Panc1 (cell line): ENCODE data around the gene ALG14. TPM values are rescaled to one million over a fixed set of nuclear protein-coding genes. Genes with fewer than 3 reads are reported as not detected.

Experiments used
- ATAC-seq: fragments of 200-7000 bp; cut with Tn5 transposase; 2 replicates; pipeline ENCODE4 v1.9.1; 2020; ENCODE audit warnings: mild to moderate bottlenecking, moderate library complexity
- BruUV-seq: library from RNA; stranded (reverse); fragments of 400-500 nt; replicated peaks from 2 replicates; lab custom pipeline; 2021; lab: Mats Ljungman, UMichigan
- CTCF ChIA-PET: fragments of 300-600 bp; sonication (Branson Sonifier 250); formaldehyde crosslinking; loops from one replicate; lab custom pipeline; 2022; ENCODE audit warnings: antibody characterized with exemption; lab: Charles Lee
- POLR2A ChIA-PET: fragments of 300-600 bp; sonication (Branson Sonifier 250); formaldehyde crosslinking; loops from one replicate; lab custom pipeline; 2022; ENCODE audit warnings: antibody characterized with exemption; lab: Charles Lee
- DNase-seq: peaks from one replicate; pipeline ENCODE4 v3.0.0-alpha.2; 2010; ENCODE audit warnings: low read depth, low spot score
- H3K27ac ChIP-seq: 2 replicates; pipeline ENCODE4 v1.5.1; 2011; ENCODE audit warnings: mild to moderate bottlenecking, low read length, inconsistent platforms
- H3K27me3 ChIP-seq: fragments of 200-500 bp; sonication (Bioruptor generic); 2 replicates; pipeline ENCODE4 v1.6.0; 2014; ENCODE audit warnings: low read length, inconsistent platforms; ENCODE audit not compliant: control insufficient read depth, insufficient read depth
- H3K36me3 ChIP-seq: fragments of 200-500 bp; sonication (Bioruptor generic); 2 replicates; pipeline ENCODE4 v1.5.1; 2014; ENCODE audit warnings: inconsistent platforms, mild to moderate bottlenecking, low read length, moderate library complexity; ENCODE audit not compliant: control insufficient read depth, insufficient read depth
- H3K4me1 ChIP-seq: 2 replicates; pipeline ENCODE4 v1.5.1; 2011; ENCODE audit warnings: inconsistent platforms, mild to moderate bottlenecking, low read length, moderate library complexity; ENCODE audit not compliant: control insufficient read depth, insufficient read depth
- H3K4me3 ChIP-seq, 2 experiments: 2 replicates each; pipeline ENCODE4 v1.5.1; 2011 to 2012; ENCODE audit warnings: low read depth in 2 of 2, low read length in 2 of 2, mild to moderate bottlenecking in 2 of 2, inconsistent platforms in 1 of 2, moderate library complexity in 1 of 2
- H3K9me3 ChIP-seq: fragments of 200-500 bp; sonication (Bioruptor generic); 2 replicates; pipeline ENCODE4 v1.5.1; 2014; ENCODE audit warnings: low read depth, mild to moderate bottlenecking, inconsistent platforms, low read length, moderate library complexity; ENCODE audit not compliant: control insufficient read depth, insufficient read depth
- CTCF ChIP-seq: fragments of 450-650 bp; IDR thresholded peaks from 2 replicates; pipeline ENCODE4 v1.5.1; 2017; ENCODE audit warnings: mild to moderate bottlenecking
- POLR2AphosphoS5 ChIP-seq: IDR thresholded peaks from 2 replicates; pipeline ENCODE4 v1.6.1; 2012; ENCODE audit warnings: mild to moderate bottlenecking, low read depth, low read length, moderate library complexity
- REST ChIP-seq, 2 experiments: IDR thresholded peaks; 2 replicates each; pipeline ENCODE4 v1.6.1; 2011 to 2012; ENCODE audit warnings: low read depth in 2 of 2, control low read depth in 1 of 2, low read length in 1 of 2, mild to moderate bottlenecking in 1 of 2, moderate library complexity in 1 of 2; ENCODE audit not compliant: insufficient read depth in 1 of 2
- SIN3A ChIP-seq: IDR thresholded peaks from 2 replicates; pipeline ENCODE4 v1.6.1; 2012; ENCODE audit warnings: low read depth, mild to moderate bottlenecking, low read length, moderate library complexity, borderline replicate concordance; ENCODE audit not compliant: insufficient read depth
- TCF7L2 ChIP-seq: IDR thresholded peaks from 2 replicates; pipeline ENCODE4 v1.6.1; 2011; ENCODE audit warnings: mild to moderate bottlenecking, low read depth, low read length, inconsistent platforms
- in situ Hi-C: cut with HindIII; loops from 2 replicates; pipeline ENCODE4 v1.10.0; 2016; ENCODE audit warnings: low sequenced_read_pairs, low pct_unique_long_range_greater_than_20kb
- intact Hi-C: fragments of 100-400 bp; cut with micrococcal nuclease; formaldehyde crosslinking; loops from one replicate; pipeline ENCODE4 v1.10.0; 2022; ENCODE audit not compliant: unreplicated experiment
- total RNA-seq: library from RNA; stranded (reverse); gene quantifications from one replicate; pipeline ENCODE4 v1.2.1, GENCODE V29; 2021; ENCODE audit not compliant: unreplicated experiment

Gene ALG14
- total RNA-seq, 1 experiment from 2014 or later = 4.1 TPM

DNA sequence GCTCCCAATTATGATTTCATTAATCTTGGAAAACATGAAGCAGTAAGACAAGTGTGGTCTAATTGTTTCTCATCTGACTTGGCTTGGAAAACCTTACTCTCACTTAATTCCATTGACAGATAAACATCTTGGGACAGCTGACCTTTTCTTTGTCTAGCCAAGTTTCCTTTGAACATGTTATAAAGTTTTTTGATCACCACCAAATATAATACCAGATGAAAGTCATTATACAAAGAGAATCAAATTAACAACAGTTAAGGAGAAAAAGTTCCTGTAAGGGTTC is 50.2 kb downstream of the ALG14 start:
- no peak for ATAC-seq
- H3K4me3 ChIP-seq = no peak overlapping the region
- in situ Hi-C loops = no loop called here
- no TSS peak for BruUV-seq
- no peaks in the 10 kb centered on the region for H3K36me3 ChIP-seq
- TF ChIP-seq CTCF = no peak
- no peak for TF ChIP-seq TCF7L2
- TF ChIP-seq POLR2AphosphoS5 = no peak
- no peak for TF ChIP-seq SIN3A
- no peak for TF ChIP-seq REST (IDR thresholded peaks at IDR 0.05; ENCODE audit: insufficient read depth in 1 of 2, low read depth in 2 of 2, low read length in 1 of 2)
- ChIA-PET CTCF (no interaction called here), POLR2A (no interaction called here)
- H3K27ac ChIP-seq = no peak overlapping the region
- DNase-seq = no peak
- H3K9me3 ChIP-seq = no peaks in the 10 kb centered on the region
- no peaks in the 10 kb centered on the region for H3K27me3 ChIP-seq
- intact Hi-C loops = no loop called here
- H3K4me1 ChIP-seq = no peaks in the 10 kb centered on the region

DNA sequence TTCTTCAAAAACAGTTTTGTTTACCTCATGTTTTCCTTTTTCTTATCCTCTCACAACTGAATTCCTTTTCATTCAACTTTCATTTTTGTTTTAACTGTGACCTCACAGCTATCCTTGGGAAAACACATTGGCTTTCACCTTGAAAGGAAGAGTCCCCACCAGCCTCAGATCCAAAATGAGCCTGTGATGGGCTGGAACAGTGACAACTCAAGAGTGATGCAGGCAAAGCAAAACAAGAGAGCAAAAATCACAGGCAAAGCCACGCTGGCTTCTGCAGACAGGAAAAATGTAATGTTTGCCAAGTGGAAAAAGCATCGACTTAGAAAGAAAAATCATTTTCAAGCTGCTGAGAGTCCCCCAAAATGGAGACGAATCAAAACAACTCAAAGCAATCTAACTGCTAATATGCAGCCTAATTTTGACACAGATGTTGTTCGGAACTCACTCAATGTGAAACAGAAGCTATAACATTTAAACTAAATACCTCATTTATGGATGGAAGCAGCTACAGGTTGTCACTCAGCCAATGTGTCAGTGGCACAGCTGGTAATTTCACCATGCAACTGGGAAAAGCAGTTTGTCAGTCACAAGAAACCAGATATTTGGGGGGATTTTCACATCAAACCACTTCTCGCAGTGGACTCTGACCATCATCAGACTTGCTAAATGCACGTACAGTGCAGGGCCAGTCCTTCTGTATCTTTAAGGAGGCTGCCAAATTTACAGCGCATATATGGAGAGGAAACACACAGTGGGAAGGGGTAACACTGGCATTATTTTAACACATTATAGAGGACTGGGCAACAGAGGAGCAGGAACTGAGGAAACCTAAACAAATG is 50.7 kb downstream of the ALG14 start:
- H3K27ac ChIP-seq = no peak overlapping the region

More for the DNA sequence above, 50.7 kb downstream of the ALG14 start:
- TF ChIP-seq POLR2AphosphoS5 = no peak
- TF ChIP-seq CTCF = no peak
- TF ChIP-seq TCF7L2 = no peak
- no peak for TF ChIP-seq SIN3A
- no peak for TF ChIP-seq REST (IDR thresholded peaks at IDR 0.05; ENCODE audit: insufficient read depth in 1 of 2, low read depth in 2 of 2, low read length in 1 of 2)
- Histone ChIP-seq H3K27me3 (no peaks in the 10 kb centered on the region), H3K4me3 (no peak overlapping the region), H3K4me1 (no peaks in the 10 kb centered on the region), H3K9me3 (no peaks in the 10 kb centered on the region), H3K36me3 (no peaks in the 10 kb centered on the region)
- ATAC-seq = no peak
- ChIA-PET POLR2A (no interaction called here), CTCF (no interaction called here)
- BruUV-seq = no TSS peak
- DNase-seq = no peak
- in situ Hi-C loops = no loop called here
- intact Hi-C loops = no loop called here
